K562 (cell line): ENCODE measurements around the gene CFAP58. TPM values are rescaled to one million over a fixed set of nuclear protein-coding genes. Genes with fewer than 3 reads are reported as not detected.

Experiments used
- ASH1L ChIP-seq: fragments of 450-650 bp; IDR thresholded peaks from 2 replicates; pipeline ENCODE4 v1.6.1; 2018; ENCODE audit warnings: borderline replicate concordance, mild to moderate bottlenecking, low read depth; ENCODE audit not compliant: partially characterized antibody
- CBFB ChIP-seq: sonication (generic); formaldehyde crosslinking; IDR thresholded peaks from 2 replicates; pipeline ENCODE4 v1.4.0; 2020; ENCODE audit warnings: mild to moderate bottlenecking, missing genetic modification reagents
- CBX8 ChIP-seq: fragments of 200-600 bp; sonication (generic); IDR thresholded peaks from 2 replicates; pipeline ENCODE4 v1.6.1; 2012; ENCODE audit warnings: borderline replicate concordance, mixed run types, low read depth, mild to moderate bottlenecking, moderate library complexity, mixed read lengths, low read length, control low read depth, inconsistent platforms; ENCODE audit not compliant: poor library complexity, severe bottlenecking; ENCODE audit errors: extremely low read depth
- EP400 ChIP-seq: fragments of 450-650 bp; IDR thresholded peaks from 2 replicates; pipeline ENCODE4 v1.6.1; 2017; ENCODE audit warnings: antibody characterized with exemption, mild to moderate bottlenecking, moderate library complexity
- EWSR1 ChIP-seq: fragments of 450-650 bp; IDR thresholded peaks from 2 replicates; pipeline ENCODE4 v1.6.1; 2018; ENCODE audit warnings: borderline replicate concordance, mild to moderate bottlenecking, low read depth, moderate library complexity; ENCODE audit not compliant: partially characterized antibody
- GATAD2A ChIP-seq: fragments of 450-650 bp; IDR thresholded peaks from 2 replicates; pipeline ENCODE4 v1.6.1; 2017
- POLR2A ChIP-seq: fragments of 450-650 bp; conservative IDR thresholded peaks from 2 replicates; pipeline ENCODE4 v1.6.1; 2016
- SMC3 ChIP-seq: conservative IDR thresholded peaks from 2 replicates; pipeline ENCODE4 v1.6.1; 2011; ENCODE audit warnings: low read depth, low read length, improper control_type of control experiment; ENCODE audit not compliant: insufficient read depth
- TBP ChIP-seq: optimal IDR thresholded peaks from 2 replicates; pipeline ENCODE3; 2011; ENCODE audit warnings: low read depth, low read length, improper control_type of control experiment
- TEAD2 ChIP-seq: fragments of 450-650 bp; IDR thresholded peaks from 2 replicates; pipeline ENCODE4 v1.6.1; 2016; ENCODE audit warnings: missing genetic modification characterization, control low read depth, missing compliant biosample characterization
- THRAP3 ChIP-seq: fragments of 450-650 bp; IDR thresholded peaks from 2 replicates; pipeline ENCODE4 v1.6.1; 2016; ENCODE audit warnings: mild to moderate bottlenecking, inconsistent platforms, borderline replicate concordance
- USF1 ChIP-seq: sonication (generic); formaldehyde crosslinking; IDR thresholded peaks from 2 replicates; pipeline ENCODE4 v1.9.0; 2022; ENCODE audit warnings: mild to moderate bottlenecking, missing genetic modification reagents
- ZEB2 ChIP-seq: fragments of 450-650 bp; IDR thresholded peaks from 2 replicates; pipeline ENCODE4 v1.6.1; 2016
- ZNF668 ChIP-seq: fragments of 250-450 bp; sonication (Bioruptor Pico); IDR thresholded peaks from 2 replicates; pipeline ENCODE4 v1.8.0; 2022; ENCODE audit warnings: mild to moderate bottlenecking, inconsistent platforms
- ZNF785 ChIP-seq: fragments of 250-450 bp; sonication (Bioruptor Pico); IDR thresholded peaks from 2 replicates; pipeline ENCODE4 v1.4.0; 2020; ENCODE audit warnings: mild to moderate bottlenecking
- ZNF830 ChIP-seq: fragments of 250-450 bp; sonication (Bioruptor Pico); IDR thresholded peaks from 2 replicates; pipeline ENCODE4 v1.5.0; 2021; ENCODE audit warnings: mild to moderate bottlenecking
- polyA plus RNA-seq, 8 experiments: library from polyadenylated mRNA; depleted of rRNA in 4 of 8; stranded (reverse) in 5 of 8; unstranded in 3 of 8; fragments of >200 nt; fragmentation: Nextera tagmentation in 2 of 8; fragmentation: Illumina TruSeq in 1 of 8; extraction: Ambion mirVana in 2 of 8; extraction: Trizol in 1 of 8; gene quantifications; 2 replicates each; pipeline versions ENCODE4 v1.2.1 to v1.2.3, GENCODE V29; 2011 to 2014; ENCODE audit warnings: inconsistent platforms in 1 of 8, missing spikeins in 1 of 8
- total RNA-seq, 7 experiments: library from RNA; depleted of rRNA in 6 of 7; stranded (reverse); fragments of >200 nt in 6 of 7; fragmentation: Illumina TruSeq in 2 of 7; extraction: Trizol in 2 of 7; gene quantifications; 2 replicates each; pipeline versions ENCODE4 v1.2.1 to v1.2.3, GENCODE V29; 2011 to 2021; ENCODE audit warnings: low replicate concordance in 1 of 7
- TF ChIP-seq, protein P1 (sequence below): fragments of 250-450 bp; sonication (Bioruptor Pico); IDR thresholded peaks from 2 replicates; pipeline ENCODE4 v1.4.0; 2020

Gene CFAP58
- total and polyA plus RNA-seq, 9 of the 15 experiments (the other 6 are each of a cell fraction or from before 2014, with no cell fraction given) = 0.08 to 2.0 (median 0.71) TPM

- no peak for TF ChIP-seq USF1 (CRISPR knock-in tag)
- no peak for TF ChIP-seq ZNF830
- 0 out of 2 replicates have a peak, but pooled peaks have one; percentile 56 for TF ChIP-seq POLR2A
- TF ChIP-seq EP400 = peak; percentile 47; the same call in 1 of the 2 replicates
- no peak for TF ChIP-seq CBFB
- TF ChIP-seq, protein P1, sequence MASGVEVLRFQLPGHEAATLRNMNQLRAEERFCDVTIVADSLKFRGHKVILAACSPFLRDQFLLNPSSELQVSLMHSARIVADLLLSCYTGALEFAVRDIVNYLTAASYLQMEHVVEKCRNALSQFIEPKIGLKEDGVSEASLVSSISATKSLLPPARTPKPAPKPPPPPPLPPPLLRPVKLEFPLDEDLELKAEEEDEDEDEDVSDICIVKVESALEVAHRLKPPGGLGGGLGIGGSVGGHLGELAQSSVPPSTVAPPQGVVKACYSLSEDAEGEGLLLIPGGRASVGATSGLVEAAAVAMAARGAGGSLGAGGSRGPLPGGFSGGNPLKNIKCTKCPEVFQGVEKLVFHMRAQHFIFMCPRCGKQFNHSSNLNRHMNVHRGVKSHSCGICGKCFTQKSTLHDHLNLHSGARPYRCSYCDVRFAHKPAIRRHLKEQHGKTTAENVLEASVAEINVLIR = no peak
- no peak for TF ChIP-seq ZNF785
- no peak for TF ChIP-seq THRAP3
- TF ChIP-seq SMC3 = no peak
- TF ChIP-seq ASH1L = no peak
- TF ChIP-seq EWSR1 = no peak
- TF ChIP-seq TBP = peak; percentile 71
- TF ChIP-seq GATAD2A = 0 out of 2 replicates have a peak, but pooled peaks have one; percentile 9
- no peak for TF ChIP-seq CBX8
- no peak for TF ChIP-seq TEAD2 (tag)
- TF ChIP-seq ZNF668 = no peak
- TF ChIP-seq ZEB2 = peak; percentile 95
- TF ChIP-seq, all 486 proteins: peak for 69
These were observed 13.5 kb upstream of the CFAP58 start (continued) for GRCh38 chr10:104340111-104340526.
